Measurements from ENCODE around the gene PGBD5.

Gene PGBD5

GRCh38 chr1:230278871-230279582 lies 147.1 kb downstream of the PGBD5 start:
- DNase-seq (ENCODE audit: low read depth in 2 of 2), result no peak
- no peak overlapping the region for H3K4me3 ChIP-seq (replicated peaks in 1 of 2; ENCODE audit: low read depth in 2 of 2, low read length in 2 of 2)
- TF ChIP-seq, protein P1, sequence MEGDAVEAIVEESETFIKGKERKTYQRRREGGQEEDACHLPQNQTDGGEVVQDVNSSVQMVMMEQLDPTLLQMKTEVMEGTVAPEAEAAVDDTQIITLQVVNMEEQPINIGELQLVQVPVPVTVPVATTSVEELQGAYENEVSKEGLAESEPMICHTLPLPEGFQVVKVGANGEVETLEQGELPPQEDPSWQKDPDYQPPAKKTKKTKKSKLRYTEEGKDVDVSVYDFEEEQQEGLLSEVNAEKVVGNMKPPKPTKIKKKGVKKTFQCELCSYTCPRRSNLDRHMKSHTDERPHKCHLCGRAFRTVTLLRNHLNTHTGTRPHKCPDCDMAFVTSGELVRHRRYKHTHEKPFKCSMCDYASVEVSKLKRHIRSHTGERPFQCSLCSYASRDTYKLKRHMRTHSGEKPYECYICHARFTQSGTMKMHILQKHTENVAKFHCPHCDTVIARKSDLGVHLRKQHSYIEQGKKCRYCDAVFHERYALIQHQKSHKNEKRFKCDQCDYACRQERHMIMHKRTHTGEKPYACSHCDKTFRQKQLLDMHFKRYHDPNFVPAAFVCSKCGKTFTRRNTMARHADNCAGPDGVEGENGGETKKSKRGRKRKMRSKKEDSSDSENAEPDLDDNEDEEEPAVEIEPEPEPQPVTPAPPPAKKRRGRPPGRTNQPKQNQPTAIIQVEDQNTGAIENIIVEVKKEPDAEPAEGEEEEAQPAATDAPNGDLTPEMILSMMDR (IDR thresholded peaks at IDR 0.05; ENCODE audit: low read depth, low read length), result no peak

GRCh38 chr1:230278376-230278775 lies 147.8 kb downstream of the PGBD5 start:
- no peak overlapping the region for H3K4me3 ChIP-seq (replicated peaks in 1 of 2; ENCODE audit: low read depth in 2 of 2, low read length in 2 of 2)
- DNase-seq (ENCODE audit: low read depth in 2 of 2), result no peak
- TF ChIP-seq, protein P1 (IDR thresholded peaks at IDR 0.05; ENCODE audit: low read depth, low read length), result no peak

DNA sequence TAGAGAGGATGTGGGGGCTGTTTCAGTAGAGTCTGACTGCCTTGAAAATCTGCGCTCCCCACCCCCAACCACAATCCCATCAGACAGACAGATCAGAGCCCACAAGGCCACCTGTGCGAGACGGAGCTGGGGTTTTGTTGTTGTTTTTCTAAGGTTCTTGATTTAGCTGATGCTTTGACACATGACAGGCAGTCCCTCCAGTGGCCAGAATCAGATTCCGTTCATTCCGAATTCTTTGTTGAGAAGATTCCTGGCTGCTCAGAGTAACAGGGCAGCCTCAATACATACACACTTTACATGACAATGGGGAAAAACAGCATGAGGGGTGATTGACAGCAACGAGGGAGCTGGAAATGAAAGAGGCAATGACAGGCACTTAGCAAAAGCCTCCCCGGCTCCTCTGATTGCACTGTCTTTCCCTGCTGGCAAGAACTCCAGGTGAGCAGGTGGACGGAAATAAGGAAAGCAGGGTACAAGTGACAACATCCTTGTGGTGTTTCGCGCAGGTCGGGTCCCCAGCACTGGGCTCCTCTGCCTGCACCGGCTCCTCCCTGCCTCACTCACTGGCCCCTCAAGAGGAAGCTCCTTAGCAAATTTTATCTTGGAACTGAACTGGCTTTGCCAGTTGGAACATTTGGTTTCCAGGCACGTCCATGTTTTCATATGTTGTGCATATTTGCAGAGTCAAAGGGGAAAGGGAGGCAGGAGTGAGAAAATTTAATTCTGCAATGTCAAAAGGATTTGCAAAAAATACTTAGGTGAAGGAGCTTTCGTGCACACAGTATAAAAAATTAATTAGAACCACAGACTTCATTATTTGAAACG lies 148.7 kb downstream of the PGBD5 start:
- TF ChIP-seq, protein P1 (IDR thresholded peaks at IDR 0.05; ENCODE audit: low read depth, low read length), result no peak
- DNase-seq (ENCODE audit: low read depth in 2 of 2), result peak in 1 of 2 donors; percentile 11

GRCh38 chr1:230276401-230276800 lies 149.7 kb downstream of the PGBD5 start:
- no peak overlapping the region for H3K4me3 ChIP-seq (replicated peaks in 1 of 2; ENCODE audit: low read depth in 2 of 2, low read length in 2 of 2)
- no peak for DNase-seq (ENCODE audit: low read depth in 2 of 2)
- TF ChIP-seq, protein P1 (IDR thresholded peaks at IDR 0.05; ENCODE audit: low read depth, low read length), result no peak

More for the DNA sequence above, 148.7 kb downstream of the PGBD5 start:
- H3K4me3 ChIP-seq (replicated peaks in 1 of 2; ENCODE audit: low read depth in 2 of 2, low read length in 2 of 2), result no peak overlapping the region

DNA sequence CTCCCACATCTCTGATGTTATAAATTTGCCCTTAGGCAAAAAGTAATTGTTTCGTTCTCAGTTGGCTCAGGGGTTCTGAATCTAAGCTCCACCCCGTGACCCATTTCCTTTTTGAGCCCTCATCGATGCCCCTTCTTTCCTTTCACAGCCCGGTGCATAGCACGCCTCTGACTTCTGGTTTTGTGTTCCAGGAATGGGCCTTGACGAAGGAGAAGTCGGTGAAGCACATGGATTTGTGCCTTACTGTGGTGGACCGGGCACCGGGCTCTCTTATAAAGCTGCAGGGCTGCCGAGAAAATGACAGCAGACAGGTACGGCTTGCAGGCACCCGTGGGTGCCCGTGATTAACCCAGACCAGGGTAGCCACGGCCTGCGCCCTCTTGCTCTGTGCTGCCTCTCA lies 151.9 kb downstream of the PGBD5 start:
- TF ChIP-seq, protein P1 (IDR thresholded peaks at IDR 0.05; ENCODE audit: low read depth, low read length), result no peak
- DNase-seq (ENCODE audit: low read depth in 2 of 2), result no peak
- H3K4me3 ChIP-seq (replicated peaks in 1 of 2; ENCODE audit: low read depth in 2 of 2, low read length in 2 of 2), result no peak overlapping the region

DNA sequence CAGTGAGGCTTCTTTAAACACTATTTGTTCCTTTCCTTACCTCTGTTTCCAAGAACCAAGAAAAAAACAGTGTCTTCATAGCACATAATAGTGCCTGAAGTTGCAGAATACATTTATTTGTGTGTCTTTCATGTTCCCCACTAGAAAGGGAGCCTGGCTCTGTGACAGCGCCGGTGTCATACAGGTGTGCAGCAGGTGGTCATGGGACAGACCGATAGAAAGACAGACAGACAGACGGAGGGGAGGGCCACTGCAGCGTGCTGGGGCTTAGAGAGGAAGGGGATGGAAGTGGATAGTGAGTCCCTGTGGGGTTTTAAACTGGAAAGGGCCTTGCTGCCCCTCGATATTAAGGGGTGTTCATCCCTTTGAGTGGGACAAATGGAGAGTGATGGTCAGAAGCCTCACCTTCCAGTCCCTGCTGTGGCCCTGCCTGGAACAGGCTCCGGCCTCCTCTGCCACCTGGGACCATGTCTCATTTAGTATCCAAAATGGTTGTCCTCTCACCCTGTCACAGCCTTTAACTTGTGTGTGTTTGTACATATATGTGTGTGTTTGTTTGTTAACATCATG lies 152.9 kb downstream of the PGBD5 start:
- TF ChIP-seq, protein P1 (IDR thresholded peaks at IDR 0.05; ENCODE audit: low read depth, low read length), result no peak
- H3K4me3 ChIP-seq (replicated peaks in 1 of 2; ENCODE audit: low read depth in 2 of 2, low read length in 2 of 2), result no peak overlapping the region
- DNase-seq (ENCODE audit: low read depth in 2 of 2), result no peak

Data from cardiac fibroblast (primary cell).